HFF-Myc (cell line): ENCODE data around the gene ACADVL.
"Not testable (repeated sequence)": the region's sequence is repeated elsewhere in the genome, so short reads cannot be mapped to it uniquely, and the experiment has no call there.

Experiments used
- DNase-seq: peaks from one replicate; pipeline ENCODE4 v3.0.0-alpha.2; 2011; ENCODE audit warnings: low read depth; ENCODE audit errors: extremely low read depth
- H3K4me3 ChIP-seq: replicated peaks from 2 replicates; pipeline ENCODE4 v1.5.1; 2011; ENCODE audit warnings: low read depth, mild to moderate bottlenecking, control low read depth, low read length
- TF ChIP-seq, protein P1 (sequence below): IDR thresholded peaks from 2 replicates; pipeline ENCODE4 v1.5.1; 2012; ENCODE audit warnings: mild to moderate bottlenecking, low read depth, low read length, control low read depth; ENCODE audit errors: missing control alignments

Gene ACADVL

DNA sequence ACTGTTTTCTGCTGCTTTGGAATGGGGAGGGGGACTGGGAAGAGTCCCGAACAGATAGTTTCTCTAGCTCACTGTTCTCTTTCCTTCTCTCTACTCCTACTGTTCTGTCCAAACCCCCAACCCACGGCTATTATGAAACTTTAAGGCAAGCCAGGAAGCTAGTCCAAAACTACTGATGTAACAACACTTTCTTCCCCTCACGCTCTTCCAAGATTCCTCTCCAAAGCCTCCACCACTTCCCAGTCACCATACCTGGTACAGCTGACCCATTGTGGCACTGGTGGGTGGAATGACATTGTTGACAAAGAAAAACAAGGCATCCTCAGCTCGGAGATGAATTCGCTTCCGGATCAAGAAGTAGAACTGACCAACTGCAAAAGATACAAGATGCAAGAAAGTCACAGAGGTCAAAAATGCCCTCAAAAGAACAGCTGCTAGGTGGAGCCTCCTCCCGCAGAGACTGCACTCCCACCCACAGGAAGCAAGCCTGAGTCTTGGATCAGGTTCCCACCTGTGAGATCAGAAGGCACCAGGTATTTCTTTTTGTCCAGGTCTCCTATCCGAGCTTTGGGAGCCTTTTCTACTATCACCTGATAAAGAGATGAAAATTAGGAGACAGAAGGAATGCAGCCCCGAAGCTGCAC, 21.5 kb downstream of the ACADVL start:
- no peak for DNase-seq
- TF ChIP-seq, protein P1, sequence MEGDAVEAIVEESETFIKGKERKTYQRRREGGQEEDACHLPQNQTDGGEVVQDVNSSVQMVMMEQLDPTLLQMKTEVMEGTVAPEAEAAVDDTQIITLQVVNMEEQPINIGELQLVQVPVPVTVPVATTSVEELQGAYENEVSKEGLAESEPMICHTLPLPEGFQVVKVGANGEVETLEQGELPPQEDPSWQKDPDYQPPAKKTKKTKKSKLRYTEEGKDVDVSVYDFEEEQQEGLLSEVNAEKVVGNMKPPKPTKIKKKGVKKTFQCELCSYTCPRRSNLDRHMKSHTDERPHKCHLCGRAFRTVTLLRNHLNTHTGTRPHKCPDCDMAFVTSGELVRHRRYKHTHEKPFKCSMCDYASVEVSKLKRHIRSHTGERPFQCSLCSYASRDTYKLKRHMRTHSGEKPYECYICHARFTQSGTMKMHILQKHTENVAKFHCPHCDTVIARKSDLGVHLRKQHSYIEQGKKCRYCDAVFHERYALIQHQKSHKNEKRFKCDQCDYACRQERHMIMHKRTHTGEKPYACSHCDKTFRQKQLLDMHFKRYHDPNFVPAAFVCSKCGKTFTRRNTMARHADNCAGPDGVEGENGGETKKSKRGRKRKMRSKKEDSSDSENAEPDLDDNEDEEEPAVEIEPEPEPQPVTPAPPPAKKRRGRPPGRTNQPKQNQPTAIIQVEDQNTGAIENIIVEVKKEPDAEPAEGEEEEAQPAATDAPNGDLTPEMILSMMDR: no peak
- H3K4me3 ChIP-seq: peak overlapping the region; percentile 59

DNA sequence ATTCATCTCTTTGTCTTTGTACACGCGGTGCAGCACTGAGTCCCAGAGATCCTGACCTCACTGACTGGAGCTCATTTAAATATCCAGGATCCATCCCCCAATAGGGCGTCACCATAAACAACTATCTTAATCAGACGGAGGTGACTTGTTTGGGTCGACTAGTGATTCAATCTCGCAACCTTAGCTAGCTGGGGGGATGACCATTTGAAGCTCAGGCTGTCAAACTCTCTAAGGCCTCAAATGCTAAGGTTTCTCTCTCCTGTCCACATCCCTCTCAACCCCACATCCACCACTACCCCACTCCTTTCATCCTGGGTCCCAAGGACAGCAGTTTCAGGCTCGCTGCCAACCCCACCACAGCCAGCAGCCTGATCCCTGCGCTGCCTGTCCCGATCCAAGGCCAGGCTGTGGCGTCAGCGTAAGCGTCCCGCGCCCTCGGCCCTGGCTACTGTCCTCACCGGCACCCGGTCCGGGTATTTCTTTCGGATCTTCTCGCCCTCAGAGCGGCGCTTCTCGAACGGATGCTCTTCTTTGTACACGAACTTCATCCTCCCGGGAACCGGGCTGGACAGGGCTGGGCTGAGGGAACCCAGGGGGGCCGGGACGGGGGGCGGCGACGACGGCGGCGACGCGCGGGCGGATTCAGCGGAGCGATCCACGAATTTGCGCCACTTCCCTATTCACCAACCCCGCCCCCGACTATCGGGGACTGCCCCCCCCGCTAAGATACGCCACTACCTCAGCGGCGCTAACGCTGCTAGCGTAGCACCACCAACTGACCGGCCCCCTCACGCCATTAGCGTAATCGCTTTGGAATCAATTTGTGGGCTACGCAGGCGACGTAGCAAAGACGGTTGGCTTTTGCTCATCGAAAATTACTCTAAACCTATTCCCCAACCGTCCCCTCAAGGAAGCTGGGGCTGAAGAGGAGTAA, 22.3 kb downstream of the ACADVL start, which contains the start of gene GABARAP:
Gene GABARAP, minus strand, starts transcription at position 667 of the 934 bp plus-strand sequence. Its CDS starts 119 bp downstream, at position 548.
- no peak for DNase-seq
- peak within 1 kb of the TSS; percentile 59 for H3K4me3 ChIP-seq
- TF ChIP-seq, protein P1: no peak

DNA sequence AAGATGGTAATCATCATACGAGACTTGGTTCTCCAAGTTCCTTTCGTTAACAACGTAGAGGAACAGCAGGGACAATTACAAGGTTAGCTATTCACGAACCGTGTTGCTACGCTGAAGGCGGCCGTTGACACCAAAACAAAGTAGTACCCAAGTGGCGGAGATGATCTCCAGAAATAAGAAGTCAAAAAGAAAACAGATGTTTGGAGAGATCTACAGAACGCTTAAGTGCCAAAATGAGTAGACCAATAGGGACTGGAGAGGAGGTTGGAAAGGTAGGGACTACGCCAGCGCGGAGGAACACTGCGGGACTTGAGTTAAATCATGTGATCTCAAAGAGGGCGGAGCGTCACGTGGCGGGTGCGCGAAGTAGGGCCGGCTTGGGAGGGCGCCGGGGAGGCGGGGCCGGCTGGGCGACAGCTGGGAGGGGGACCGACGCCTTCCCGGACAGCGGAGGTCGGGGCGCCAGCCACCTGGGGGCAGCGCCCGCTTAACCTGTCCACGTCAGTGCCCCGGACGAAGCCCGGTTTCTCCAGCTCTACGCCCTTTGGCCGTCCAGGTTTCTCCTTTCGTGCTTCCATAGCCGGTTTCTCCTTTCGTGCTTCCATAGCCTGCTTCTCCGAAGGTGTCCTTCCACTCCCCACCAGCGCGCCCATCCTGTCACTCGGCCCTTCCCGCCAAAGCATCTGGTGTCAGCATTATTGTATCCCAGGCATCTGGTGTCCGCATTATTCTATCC, 23.1 kb downstream of the ACADVL start:
- peak; percentile 90 for DNase-seq
- TF ChIP-seq, protein P1: no peak
- peak overlapping the region; percentile 59 for H3K4me3 ChIP-seq

DNA sequence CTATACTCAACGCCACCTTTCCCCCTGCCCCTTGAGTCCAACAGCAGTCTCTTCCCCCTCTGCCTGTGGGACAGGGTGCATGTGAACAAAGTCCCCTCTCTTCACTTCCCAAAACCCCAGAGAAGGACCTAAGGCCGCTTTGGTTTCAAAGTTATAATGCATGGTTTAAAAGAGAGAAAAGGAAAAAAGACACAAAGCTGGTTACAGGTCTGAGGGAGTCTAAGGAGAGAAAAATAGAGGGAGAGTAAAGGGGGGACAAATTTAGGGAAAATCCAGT, 23.7 kb downstream of the ACADVL start:
- DNase-seq: no peak
- peak overlapping the region; percentile 59 for H3K4me3 ChIP-seq
- TF ChIP-seq, protein P1: no peak

DNA sequence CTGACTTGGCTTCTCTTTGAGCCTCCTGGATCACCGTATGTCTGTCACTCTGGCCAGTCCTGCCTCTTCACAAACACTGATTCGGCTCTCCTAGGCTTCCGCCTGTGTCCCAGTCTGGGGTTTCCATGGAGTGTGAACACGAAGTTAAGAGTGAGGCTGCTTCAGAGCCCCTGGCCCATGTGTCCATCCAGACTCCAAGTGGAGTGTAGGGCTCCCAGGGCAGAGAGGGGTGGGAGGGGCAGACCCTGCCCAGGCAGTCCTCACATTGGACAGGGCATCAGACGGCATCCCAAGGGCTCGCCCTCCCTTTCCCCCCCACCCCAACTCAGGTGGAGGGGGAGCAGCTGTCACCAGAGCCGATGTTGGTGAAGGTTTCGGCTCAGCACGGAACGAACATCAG, 24.1 kb downstream of the ACADVL start:
- not testable (repeated sequence) for H3K4me3 ChIP-seq, DNase-seq

DNA sequence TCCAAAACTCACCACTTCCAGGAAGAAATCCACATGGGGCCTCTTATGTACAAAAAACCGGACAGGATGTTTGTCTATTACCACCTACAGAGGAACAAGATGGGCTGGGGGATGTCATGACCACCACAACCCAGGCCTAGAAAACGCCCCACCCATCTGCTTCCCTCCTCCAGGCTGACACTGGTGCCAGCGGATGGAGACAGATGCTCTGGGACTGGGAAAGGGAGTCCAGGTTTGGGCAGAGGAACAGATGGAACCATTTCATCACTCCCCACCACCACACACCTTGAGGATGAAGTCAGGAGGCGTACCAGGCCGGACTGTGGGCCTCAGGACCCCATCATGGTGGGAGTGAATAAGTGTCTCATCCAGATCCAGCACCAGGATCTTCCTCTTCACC, 27.0 kb downstream of the ACADVL start:
- DNase-seq: no peak
- TF ChIP-seq, protein P1: no peak
- no peak overlapping the region for H3K4me3 ChIP-seq

DNA sequence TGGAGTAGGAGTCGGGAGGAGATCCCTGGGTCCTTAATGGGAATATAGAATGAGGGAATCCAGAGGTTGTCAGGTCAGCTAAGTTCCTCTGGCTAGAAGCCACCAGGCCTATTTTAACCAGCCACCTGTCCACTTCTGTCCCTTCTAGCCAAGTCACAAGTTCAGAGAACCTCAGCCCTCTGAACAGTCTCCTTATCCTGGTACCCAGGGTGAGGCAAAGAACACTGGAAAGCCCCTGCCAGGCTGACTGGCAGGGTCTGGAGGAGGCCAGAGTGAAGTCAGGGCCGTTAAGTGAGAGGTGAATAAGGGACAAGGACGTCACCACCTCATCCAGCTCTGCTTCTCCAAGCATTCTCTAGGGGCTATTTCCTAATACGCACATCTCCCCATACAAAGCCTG, 29.1 kb downstream of the ACADVL start:
- peak overlapping the region; percentile 96 for H3K4me3 ChIP-seq
- TF ChIP-seq, protein P1: no peak
- DNase-seq: no peak
